Uterus (tissue), 4 donors: Measurements from ENCODE around the gene MALL. TPM values are rescaled to one million over a fixed set of nuclear protein-coding genes. Genes with fewer than 3 reads are reported as not detected.

Experiments
- DNase-seq, 2 donors: peaks; one replicate each; pipeline ENCODE4 v3.0.0-alpha.2; 2019 to 2020
- H3K27ac ChIP-seq, 2 donors: fragments of 200-600 bp; sonication (generic); 1 replicate in 1 of 2; 2 replicates in 1 of 2; pipeline ENCODE4 v1.5.1; 2016 to 2018
- H3K27me3 ChIP-seq, 2 donors: fragments of 200-600 bp; sonication (generic); one replicate each; pipeline ENCODE4 v1.5.1; 2018 to 2019; ENCODE audit warnings: control low read depth in 1 of 2
- H3K36me3 ChIP-seq, 2 donors: fragments of 200-600 bp; sonication (generic); one replicate each; pipeline ENCODE4 v1.5.1; 2019; ENCODE audit warnings: control low read depth in 1 of 2
- H3K4me1 ChIP-seq, 2 donors: fragments of 200-600 bp; sonication (generic); one replicate each; pipeline ENCODE4 v1.5.1; 2018 to 2019; ENCODE audit warnings: control low read depth in 1 of 2
- H3K4me3 ChIP-seq, 2 donors: fragments of 200-600 bp; sonication (generic); 1 replicate in 1 of 2; 2 replicates in 1 of 2; pipeline ENCODE4 v1.5.1; 2018 to 2019; ENCODE audit warnings: mild to moderate bottlenecking in 1 of 2
- H3K9me3 ChIP-seq, 2 donors: fragments of 200-600 bp; sonication (generic); one replicate each; pipeline ENCODE4 v1.5.1; 2019; ENCODE audit warnings: control low read depth in 1 of 2
- POLR2A ChIP-seq, 2 donors: fragments of 450-650 bp; IDR thresholded peaks; one replicate each; pipeline ENCODE4 v1.6.1; 2016; ENCODE audit warnings: antibody characterized with exemption in 2 of 2, mild to moderate bottlenecking in 1 of 2, moderate library complexity in 1 of 2
- intact Hi-C: fragments of 100-400 bp; cut with DNase I; formaldehyde crosslinking; loops from one replicate; pipeline ENCODE4 v1.15.1; 2023; ENCODE audit warnings: low total_unique reads
- total RNA-seq, 4 donors: library from RNA; depleted of rRNA in 3 of 4; stranded (reverse); fragments of >200 nt in 3 of 4; gene quantifications; one replicate each; pipeline versions ENCODE4 v1.1.0 to v1.2.4, GENCODE V29; 2014 to 2023
- TF ChIP-seq, protein P1 (sequence below), 4 experiments: fragments of 200-600 bp in 2 of 4; fragments of 450-650 bp in 2 of 4; sonication (generic) in 2 of 4; IDR thresholded peaks; one replicate each; pipeline ENCODE4 v1.5.1; 2016 to 2019; ENCODE audit warnings: antibody characterized with exemption in 4 of 4, mild to moderate bottlenecking in 2 of 4, moderate library complexity in 1 of 4
- donor health status: DM: yes; HTN: yes; CAD: no.

The MALL gene
- total RNA-seq, 4 donors from 2014 or later, result 0.59 to 46.4 (median 16.4) TPM

DNA sequence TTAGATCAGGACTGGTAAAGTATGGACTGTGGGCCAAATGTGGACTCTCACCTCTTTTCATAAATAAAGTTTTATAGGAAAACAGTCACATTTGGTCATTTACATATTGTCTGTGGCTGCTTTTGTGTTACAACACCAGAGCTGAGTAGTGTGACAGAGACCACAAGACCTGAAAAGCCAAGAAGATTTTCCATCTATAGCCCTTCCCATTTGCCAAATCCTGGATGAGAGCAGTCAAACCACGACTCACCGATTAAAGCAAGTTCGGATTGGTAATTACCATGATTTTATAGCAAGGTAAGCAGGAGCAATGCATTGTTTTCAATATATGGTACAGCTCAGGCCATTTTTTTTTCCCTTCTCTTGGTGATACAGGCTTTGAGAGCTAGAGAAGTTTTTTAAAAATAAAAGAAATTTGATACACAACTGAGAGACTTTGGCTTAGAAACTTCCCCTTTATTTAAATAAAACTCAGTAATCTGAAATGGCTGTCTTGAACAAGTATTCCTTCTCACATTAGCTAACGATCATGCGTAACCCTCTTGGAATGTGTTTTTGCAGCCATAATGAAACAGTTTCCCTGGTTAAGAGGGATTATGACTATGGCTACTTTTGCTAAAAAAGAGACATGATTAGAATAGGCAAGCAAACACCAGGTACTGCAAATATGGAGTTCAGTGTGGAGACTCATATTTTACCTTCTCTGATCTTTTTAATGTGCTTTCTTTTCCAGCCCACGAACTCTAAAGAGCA lies 9.5 kb upstream of the MALL start:
- H3K36me3 ChIP-seq, result no peaks in the 10 kb centered on the region
- intact Hi-C loops, result no loop called here
- no peaks in the 10 kb centered on the region for H3K4me1 ChIP-seq

GRCh38 chr2:110124038-110124825 lies 8.6 kb upstream of the MALL start:
- H3K4me1 ChIP-seq, result no peaks in the 10 kb centered on the region
- no peak for DNase-seq
- H3K27me3 ChIP-seq, result no peaks in the 10 kb centered on the region
- H3K27ac ChIP-seq, result no peak overlapping the region
- no peaks in the 10 kb centered on the region for H3K9me3 ChIP-seq
- H3K4me3 ChIP-seq, result no peak overlapping the region
- intact Hi-C loops, result no loop called here
- no peaks in the 10 kb centered on the region for H3K36me3 ChIP-seq
- TF ChIP-seq, protein P1, sequence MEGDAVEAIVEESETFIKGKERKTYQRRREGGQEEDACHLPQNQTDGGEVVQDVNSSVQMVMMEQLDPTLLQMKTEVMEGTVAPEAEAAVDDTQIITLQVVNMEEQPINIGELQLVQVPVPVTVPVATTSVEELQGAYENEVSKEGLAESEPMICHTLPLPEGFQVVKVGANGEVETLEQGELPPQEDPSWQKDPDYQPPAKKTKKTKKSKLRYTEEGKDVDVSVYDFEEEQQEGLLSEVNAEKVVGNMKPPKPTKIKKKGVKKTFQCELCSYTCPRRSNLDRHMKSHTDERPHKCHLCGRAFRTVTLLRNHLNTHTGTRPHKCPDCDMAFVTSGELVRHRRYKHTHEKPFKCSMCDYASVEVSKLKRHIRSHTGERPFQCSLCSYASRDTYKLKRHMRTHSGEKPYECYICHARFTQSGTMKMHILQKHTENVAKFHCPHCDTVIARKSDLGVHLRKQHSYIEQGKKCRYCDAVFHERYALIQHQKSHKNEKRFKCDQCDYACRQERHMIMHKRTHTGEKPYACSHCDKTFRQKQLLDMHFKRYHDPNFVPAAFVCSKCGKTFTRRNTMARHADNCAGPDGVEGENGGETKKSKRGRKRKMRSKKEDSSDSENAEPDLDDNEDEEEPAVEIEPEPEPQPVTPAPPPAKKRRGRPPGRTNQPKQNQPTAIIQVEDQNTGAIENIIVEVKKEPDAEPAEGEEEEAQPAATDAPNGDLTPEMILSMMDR (IDR thresholded peaks at IDR 0.05), result no peak
- no peak for TF ChIP-seq POLR2A (IDR thresholded peaks at IDR 0.05)

More for the DNA sequence above, 9.5 kb upstream of the MALL start:
- H3K9me3 ChIP-seq, result no peaks in the 10 kb centered on the region
- no peak for DNase-seq
- no peak overlapping the region for H3K27ac ChIP-seq
- no peak overlapping the region for H3K4me3 ChIP-seq
- TF ChIP-seq POLR2A (IDR thresholded peaks at IDR 0.05), result no peak
- TF ChIP-seq, protein P1 (IDR thresholded peaks at IDR 0.05), result no peak
- no peaks in the 10 kb centered on the region for H3K27me3 ChIP-seq

- TF ChIP-seq POLR2A (IDR thresholded peaks at IDR 0.05), result no peak
- TF ChIP-seq, protein P1 (IDR thresholded peaks at IDR 0.05), result no peak
- Histone ChIP-seq H3K9me3 (no peaks in the 10 kb centered on the region), H3K4me3 (no peak overlapping the region), H3K4me1 (no peaks in the 10 kb centered on the region), H3K36me3 (no peaks in the 10 kb centered on the region), H3K27ac (no peak overlapping the region), H3K27me3 (peaks cover 0 to under 1% of the 10 kb centered on the region in 2 donors)
- intact Hi-C loops, result no loop called here
- no peak for DNase-seq
Measured at GRCh38 chr2:110121592-110121991, 6.0 kb upstream of the MALL start.

DNA sequence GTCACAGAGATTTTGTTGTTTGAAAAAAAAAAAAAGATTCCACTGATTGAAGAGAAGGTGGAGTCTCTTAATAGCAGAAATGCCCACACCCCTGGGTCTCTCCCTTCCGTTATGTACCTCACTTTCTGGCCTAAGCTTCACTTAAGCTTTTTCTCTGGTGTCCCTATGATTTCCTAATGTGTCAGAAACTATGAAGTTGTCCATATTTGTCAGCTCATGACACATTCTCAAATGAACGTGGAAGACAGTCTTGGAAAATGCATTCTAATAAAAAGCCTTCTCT lies 5.4 kb upstream of the MALL start:
- no peak for DNase-seq
- Histone ChIP-seq H3K9me3 (no peaks in the 10 kb centered on the region), H3K27me3 (peaks cover 4 to 6% of the 10 kb centered on the region in 2 donors), H3K36me3 (no peaks in the 10 kb centered on the region), H3K27ac (peak overlapping the region in 1 of 2 donors; percentile 39), H3K4me1 (peaks cover 0 to 3% of the 10 kb centered on the region in 2 donors), H3K4me3 (no peak overlapping the region)
- no peak for TF ChIP-seq POLR2A (IDR thresholded peaks at IDR 0.05)
- TF ChIP-seq, protein P1 (IDR thresholded peaks at IDR 0.05), result no peak
- intact Hi-C loops, result no loop called here
